Temporal lobe (tissue), 2 donors: Measurements from ENCODE around the gene BIRC6. TPM values are rescaled to one million over a fixed set of nuclear protein-coding genes. Genes with fewer than 3 reads are reported as not detected.

ENCODE experiments used
- small RNA-seq: library from RNA; depleted of rRNA; stranded (forward); fragments of <200 nt; gene quantifications from one replicate; pipeline ENCODE3, GENCODE V24; 2014; ENCODE audit warnings: low replicate concordance
- total RNA-seq: library from RNA; depleted of rRNA; stranded (reverse); fragments of >200 nt; gene quantifications from one replicate; pipeline ENCODE4 v1.2.3, GENCODE V29; 2014

The BIRC6 gene
- total RNA-seq, 1 donor from 2014 or later, result 193 TPM

Small RNAs within 50 kb of the gene (small RNA-seq; reads per million reads assigned to genes)
- gene MIR4765, result not detected
- gene MIR558, result not detected

Other genes with a start within 250 kb of the BIRC6 start
- 18.2 TPM for gene SLC30A6, start 191.2 kb upstream of the BIRC6 start, total RNA-seq
- 0.49 TPM for gene NLRC4, start 92.1 kb upstream of the BIRC6 start, total RNA-seq
- gene YIPF4, start 79.1 kb upstream of the BIRC6 start, total RNA-seq, result 26.3 TPM